IMR-90 (cell line): Measurements from ENCODE around the gene MS4A6A.

Source experiments
- CEBPB ChIP-seq: IDR thresholded peaks from 2 replicates; pipeline ENCODE4 v1.6.1; 2012; ENCODE audit warnings: low read depth, low read length, improper control_type of control experiment
- CHD1 ChIP-seq: IDR thresholded peaks from 2 replicates; pipeline ENCODE4 v1.6.1; 2012; ENCODE audit warnings: low read depth, low read length, improper control_type of control experiment
- CTCF ChIP-seq: conservative IDR thresholded peaks from 2 replicates; pipeline ENCODE4 v1.5.1; 2012; ENCODE audit warnings: mild to moderate bottlenecking, low read depth, low read length, improper control_type of control experiment
- ELK1 ChIP-seq: fragments of 150-350 bp; IDR thresholded peaks from 2 replicates; pipeline ENCODE4 v1.6.1; 2016; ENCODE audit warnings: low read depth, mild to moderate bottlenecking, low read length, moderate library complexity, borderline replicate concordance
- FOS ChIP-seq: fragments of 150-350 bp; IDR thresholded peaks from 2 replicates; pipeline ENCODE4 v1.6.1; 2016; ENCODE audit warnings: low read depth, low read length
- MAFK ChIP-seq: IDR thresholded peaks from 2 replicates; pipeline ENCODE4 v1.6.1; 2012; ENCODE audit warnings: low read depth, low read length, improper control_type of control experiment
- MAZ ChIP-seq: IDR thresholded peaks from 2 replicates; pipeline ENCODE4 v1.6.1; 2012; ENCODE audit warnings: low read depth, mild to moderate bottlenecking, low read length, improper control_type of control experiment, moderate library complexity, borderline replicate concordance
- MXI1 ChIP-seq: IDR thresholded peaks from 2 replicates; pipeline ENCODE4 v1.6.1; 2012; ENCODE audit warnings: low read depth, mild to moderate bottlenecking, low read length, moderate library complexity, borderline replicate concordance
- POLR2A ChIP-seq: IDR thresholded peaks from 2 replicates; pipeline ENCODE4 v1.6.1; 2012; ENCODE audit warnings: mild to moderate bottlenecking, low read depth, low read length
- RAD21 ChIP-seq: IDR thresholded peaks from 2 replicates; pipeline ENCODE4 v1.6.1; 2012; ENCODE audit warnings: low read length, improper control_type of control experiment
- RCOR1 ChIP-seq: IDR thresholded peaks from 2 replicates; pipeline ENCODE4 v1.6.1; 2012; ENCODE audit warnings: mild to moderate bottlenecking, low read length, improper control_type of control experiment; ENCODE audit not compliant: insufficient replicate concordance
- SMC3 ChIP-seq: fragments of 150-350 bp; IDR thresholded peaks from 2 replicates; pipeline ENCODE4 v1.6.1; 2016; ENCODE audit warnings: low read depth, mild to moderate bottlenecking, antibody characterized with exemption, low read length, moderate library complexity
- USF2 ChIP-seq: fragments of 150-350 bp; IDR thresholded peaks from 2 replicates; pipeline ENCODE4 v1.6.1; 2017; ENCODE audit warnings: mild to moderate bottlenecking, antibody characterized with exemption, low read length, low read depth

GRCh38 chr11:60145677-60146076, 37.2 kb downstream of the MS4A6A start:
- TF ChIP-seq CTCF, result no peak
- no peak for TF ChIP-seq ELK1
- TF ChIP-seq RAD21, result no peak
- TF ChIP-seq CEBPB, result no peak
- no peak for TF ChIP-seq SMC3
- no peak for TF ChIP-seq POLR2A
- TF ChIP-seq RCOR1, result no peak
- no peak for TF ChIP-seq FOS
- TF ChIP-seq CHD1, result no peak
- no peak for TF ChIP-seq MAFK
- no peak for TF ChIP-seq USF2
- TF ChIP-seq MAZ, result no peak
- no peak for TF ChIP-seq MXI1
